HG03159 (cell line): ENCODE results near the gene DNAJC3.
"Not testable (repeated sequence)": the region's sequence is repeated elsewhere in the genome, so short reads cannot be mapped to it uniquely, and the experiment has no call there.

Experiments
- ATAC-seq: cut with Tn5 transposase; IDR thresholded peaks from one replicate; pipeline ENCODE4 v1.9.1; 2021; ENCODE audit warnings: mild to moderate bottlenecking, moderate library complexity; ENCODE audit not compliant: unreplicated experiment

DNAJC3 gene

DNA sequence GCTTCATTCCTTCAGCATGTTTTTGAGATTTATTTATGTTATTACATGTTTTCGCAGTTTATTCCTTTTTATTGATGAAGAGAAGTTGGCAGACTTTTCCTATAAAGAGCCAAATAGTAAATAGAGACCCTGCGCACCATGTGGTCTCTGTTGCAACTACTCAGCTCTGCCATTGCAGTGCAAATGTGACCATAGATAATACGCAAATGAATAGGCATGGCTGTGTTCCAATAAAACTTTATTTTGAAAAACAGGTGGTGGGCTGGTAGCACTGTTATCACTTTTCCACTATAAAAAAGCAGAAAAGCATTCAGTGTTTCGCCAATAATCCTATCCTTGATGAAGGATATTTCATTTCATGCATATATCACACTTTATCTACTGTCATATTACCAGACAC, 95.0 kb downstream of the DNAJC3 start:
- ATAC-seq, result no peak

DNA sequence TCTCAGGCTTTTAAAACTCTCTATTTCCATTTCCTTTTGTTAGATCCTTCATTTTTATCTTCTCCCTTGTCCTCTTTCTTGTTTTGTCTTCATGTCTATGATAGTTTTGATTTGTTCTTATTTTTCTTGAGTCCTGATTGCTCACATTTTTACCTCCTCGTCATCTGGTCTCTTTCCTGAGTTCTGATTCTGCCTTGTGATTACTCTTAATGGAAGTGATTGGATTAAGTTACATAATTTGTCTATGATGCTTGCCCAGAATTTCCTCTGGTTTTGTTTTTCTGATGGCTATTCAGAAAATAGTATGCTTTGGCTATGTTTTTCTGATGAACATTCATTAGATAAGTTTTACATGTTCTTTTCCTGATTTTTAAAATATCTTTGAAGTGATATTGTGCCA, 102.6 kb downstream of the DNAJC3 start:
- ATAC-seq, result no peak

DNA sequence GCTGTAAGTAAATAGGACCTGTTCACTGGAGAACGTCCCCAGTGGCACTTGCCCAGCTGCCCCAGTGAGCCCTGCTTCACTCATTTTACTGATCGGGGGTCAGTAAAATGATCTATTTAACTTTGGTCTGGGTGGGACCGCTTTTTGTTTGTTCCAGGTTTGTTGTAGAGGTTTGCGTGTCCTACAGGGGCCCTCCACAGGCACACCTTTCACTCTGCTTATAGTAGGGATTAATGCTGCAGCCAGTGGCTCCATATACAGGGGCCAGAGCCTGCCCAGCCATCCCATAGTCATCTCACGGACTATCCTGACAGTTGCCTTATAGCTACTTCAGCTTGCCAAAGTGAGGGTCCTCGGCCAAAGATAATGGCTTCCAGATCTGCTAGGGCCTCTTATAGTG, 104.1 kb downstream of the DNAJC3 start:
- no peak for ATAC-seq

DNA sequence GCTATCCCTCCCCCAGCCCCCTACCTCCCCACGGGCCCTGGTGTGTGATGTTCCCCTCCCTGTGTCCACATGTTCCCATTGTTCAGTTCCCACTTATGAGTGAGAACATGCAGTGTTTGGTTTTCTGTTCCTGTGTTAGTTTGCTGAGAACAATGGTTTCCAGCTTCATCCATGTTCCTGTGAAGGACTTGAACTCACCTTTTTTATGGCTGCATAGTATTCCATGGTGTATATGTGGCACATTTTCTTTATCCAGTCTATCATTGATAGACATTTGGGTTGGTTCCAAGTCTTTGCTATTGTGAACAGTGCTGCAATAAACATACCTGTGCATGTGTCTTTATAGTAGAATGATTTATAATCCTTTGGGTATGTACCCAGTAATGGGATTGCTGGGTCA, 105.0 kb downstream of the DNAJC3 start:
- not testable (repeated sequence) for ATAC-seq

DNA sequence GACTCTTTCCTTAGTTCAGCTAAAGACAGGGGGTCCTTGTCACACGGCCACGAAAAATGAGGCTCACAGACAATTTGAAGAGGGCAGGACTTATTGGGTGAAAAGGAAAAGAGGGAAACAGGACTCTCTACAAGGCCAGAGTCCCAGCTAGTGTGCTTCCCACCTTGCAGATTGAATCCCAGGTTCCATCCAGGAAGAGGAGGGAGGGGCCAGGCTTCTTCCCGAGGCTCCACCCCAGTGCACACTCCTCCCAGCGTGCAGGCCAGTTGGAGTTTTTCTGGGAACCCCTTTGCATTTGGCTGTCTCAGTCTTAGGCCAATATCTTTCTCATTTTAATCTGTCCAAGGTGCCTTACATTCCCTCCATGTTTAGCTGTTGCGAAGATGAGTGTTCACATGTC, 106.8 kb downstream of the DNAJC3 start:
- no peak for ATAC-seq

DNA sequence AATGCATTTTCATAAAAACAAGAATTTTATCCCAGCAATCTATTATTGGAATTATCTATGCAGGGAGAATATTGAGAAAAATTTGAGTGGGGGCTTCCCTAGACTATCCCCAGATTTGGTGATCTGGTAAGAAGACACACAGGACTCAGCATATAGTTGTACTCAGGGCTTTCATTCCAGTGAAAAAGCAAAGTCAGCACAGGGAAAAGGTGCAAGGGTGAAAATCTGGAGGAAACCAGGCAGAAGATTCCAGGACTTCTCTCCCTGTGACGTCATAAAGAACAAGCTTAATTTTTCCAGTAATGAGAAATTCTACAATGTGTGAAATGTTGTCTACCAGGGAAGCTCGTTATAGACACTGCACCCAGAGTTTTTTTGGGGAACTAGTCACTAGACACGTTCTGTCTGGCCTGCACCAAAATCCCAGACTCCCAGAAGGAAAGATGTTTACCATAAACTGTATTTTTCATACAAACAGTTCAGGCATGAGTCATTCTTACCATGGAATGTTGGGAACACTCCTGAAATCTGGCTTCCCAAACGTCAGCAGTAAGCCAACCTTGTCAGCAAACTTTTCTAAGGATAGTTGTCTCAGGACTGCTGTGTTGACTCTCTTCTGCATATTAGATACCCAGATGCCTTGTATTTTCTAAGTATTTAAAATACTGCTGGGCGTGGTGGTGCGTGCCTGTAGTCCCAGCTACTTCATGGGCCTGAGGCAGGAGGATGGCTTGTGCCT, 107.4 kb downstream of the DNAJC3 start:
- ATAC-seq, result no peak

DNA sequence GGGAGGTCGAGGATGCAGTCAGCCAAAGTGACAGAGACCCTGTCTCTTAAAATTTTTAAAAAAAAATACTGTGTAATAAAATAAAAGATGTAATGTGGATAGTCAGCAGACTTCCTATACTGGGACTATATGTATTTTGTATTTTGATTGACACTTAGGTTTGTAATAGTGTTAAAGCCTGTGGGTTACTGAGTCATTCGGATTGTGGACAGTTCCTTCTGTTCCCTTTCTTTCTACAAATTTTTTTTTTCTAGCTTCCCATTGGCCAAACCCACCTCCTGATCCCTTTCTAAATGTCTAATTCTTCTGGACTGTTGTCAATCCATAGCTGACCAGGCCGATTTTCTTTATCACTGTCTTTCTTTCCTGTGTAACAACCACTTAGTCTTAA, 108.0 kb downstream of the DNAJC3 start:
- ATAC-seq, result no peak

DNA sequence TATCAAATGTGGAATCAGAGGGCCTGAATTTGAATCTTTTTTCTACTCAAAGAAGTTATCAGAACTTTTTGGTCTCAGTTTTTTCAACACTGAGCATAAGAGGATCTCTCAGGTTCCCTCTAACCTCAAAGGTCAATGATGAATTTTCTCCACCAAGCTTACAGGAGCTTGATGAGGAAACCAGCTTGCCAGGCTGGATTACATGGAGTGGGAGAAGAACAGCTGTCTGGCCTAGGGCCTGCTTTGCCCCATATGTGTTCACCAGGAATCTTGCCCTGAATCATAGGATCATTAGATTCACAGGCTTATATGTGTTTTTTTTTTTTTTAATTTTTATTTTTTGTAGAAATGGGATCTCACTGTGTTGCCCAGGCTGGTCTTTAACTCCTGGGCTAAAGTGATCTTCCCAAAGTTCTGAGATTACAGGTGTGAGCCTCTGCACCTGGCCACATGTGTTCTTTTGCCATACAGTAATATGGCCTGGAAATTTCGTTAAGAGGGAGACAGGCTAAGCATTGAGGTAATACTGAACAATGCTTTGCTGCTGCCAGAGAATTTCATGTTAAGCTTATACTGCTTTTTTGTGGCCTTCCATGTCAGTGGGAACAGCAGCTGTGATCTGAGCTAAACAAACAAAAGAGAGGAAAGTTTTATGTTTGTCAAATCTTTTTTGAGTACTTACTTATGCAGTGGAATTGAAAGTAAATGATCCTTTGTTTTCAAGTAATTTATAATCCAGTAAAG, 110.6 kb downstream of the DNAJC3 start:
- no peak for ATAC-seq

DNA sequence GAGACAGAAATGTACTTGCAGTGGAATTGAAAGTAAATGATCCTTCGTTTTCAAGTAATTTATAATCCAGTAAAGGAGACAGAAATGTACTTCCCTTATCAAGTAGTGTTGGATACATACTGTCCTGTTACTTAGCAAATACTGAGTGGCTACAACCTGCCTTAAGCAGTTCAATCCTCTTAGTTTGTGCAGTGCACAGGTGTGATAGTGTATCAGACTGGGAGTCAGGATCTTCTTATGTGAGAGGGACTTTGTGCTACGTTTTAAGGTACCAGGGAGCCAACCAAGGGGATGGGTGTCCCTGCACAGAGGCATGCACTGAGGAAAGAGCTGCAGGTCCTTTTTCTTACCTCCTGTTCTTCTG, 111.1 kb downstream of the DNAJC3 start:
- ATAC-seq, result no peak

DNA sequence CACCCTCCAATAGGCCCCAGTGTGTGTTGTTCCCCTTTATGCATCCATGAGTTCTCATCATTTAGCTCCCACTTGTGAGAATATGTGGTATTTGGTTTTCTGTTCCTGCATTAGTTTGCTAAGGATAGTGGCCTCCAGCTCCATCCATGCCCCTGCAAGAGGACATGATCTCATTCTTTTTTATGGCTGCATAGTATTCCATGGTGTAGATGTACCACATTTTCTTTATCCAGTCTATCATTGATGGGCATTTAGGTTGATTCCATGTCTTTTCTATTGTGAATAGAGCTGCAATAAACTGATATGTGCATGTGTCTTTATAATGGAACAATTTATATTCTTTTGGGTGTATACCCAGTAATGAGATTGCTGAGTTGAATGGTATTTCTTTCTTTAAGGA, 112.4 kb downstream of the DNAJC3 start:
- ATAC-seq, result not testable (repeated sequence)

DNA sequence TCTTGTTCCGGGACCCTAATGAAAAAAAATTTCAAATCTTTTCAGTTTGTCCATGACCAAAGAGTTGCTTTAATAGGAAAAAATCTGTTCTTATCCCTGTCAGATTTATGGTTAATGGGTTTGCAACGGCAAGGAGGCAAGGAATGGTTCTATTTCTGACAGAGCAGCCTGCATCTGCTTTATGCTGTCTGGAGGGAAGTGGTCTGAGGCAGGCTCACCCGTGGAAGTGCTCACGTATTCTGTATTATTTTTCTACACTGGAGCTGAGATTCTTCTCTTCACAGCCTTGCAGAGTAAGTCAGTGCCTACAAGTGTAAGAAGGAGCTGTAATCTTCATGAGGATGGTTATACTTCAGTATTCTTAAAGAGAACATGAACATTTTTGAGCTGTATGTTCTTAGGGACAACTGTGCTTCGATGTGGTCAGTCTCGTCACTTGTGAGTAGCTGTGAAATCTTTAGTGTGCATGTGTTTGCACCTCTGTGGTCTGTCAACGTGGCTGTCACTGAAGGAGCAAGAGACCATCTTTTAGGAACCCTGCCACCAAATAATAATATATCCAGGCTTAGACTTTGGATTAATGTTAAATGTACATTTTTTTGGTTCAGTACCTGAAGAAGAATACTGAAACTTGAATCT, 114.3 kb downstream of the DNAJC3 start:
- no peak for ATAC-seq

DNA sequence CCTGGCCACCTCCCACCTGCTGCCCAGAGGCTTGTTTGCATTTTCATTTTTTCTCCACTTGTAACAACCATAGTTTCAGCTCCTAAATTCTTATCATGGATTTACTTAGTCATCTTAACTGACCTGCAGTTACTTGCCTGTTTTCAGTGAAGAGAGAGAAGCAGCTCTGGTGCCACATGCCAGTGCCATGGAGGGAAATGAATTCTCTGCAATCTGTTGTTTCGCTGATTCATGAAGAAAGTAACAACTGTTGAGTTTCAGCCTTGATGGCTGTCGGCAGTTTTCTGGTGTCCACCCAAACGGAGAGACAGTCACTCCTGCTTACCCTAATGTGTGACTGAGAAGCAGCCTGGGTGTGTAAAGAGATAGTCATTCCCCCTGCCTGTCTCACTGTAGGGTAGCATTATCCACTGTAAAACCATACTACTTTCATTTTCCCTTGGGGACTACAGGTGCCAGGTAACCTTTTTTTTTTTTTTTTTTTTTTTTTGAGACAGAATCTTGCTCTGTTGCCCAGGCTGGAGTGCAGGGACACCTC, 116.1 kb downstream of the DNAJC3 start:
- no peak for ATAC-seq

DNA sequence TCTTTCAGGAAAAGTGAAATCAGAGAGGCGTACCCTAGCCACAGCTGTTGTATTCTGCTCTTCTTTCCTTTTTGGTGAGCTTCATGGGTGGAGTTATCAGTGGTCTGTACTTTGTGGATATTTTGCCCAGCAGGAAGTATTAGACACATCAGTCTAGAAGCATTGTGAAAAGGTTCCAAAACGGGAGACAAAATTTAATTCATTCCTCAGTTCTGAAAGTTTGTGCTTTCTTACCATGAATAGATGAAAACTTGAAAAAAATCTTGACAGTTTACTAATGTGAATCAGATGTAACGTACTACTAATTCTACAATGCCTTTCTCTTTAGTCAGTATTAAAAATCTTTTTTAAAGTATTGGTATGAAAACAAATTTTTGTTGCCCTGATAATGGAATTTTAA, 116.8 kb downstream of the DNAJC3 start:
- no peak for ATAC-seq

DNA sequence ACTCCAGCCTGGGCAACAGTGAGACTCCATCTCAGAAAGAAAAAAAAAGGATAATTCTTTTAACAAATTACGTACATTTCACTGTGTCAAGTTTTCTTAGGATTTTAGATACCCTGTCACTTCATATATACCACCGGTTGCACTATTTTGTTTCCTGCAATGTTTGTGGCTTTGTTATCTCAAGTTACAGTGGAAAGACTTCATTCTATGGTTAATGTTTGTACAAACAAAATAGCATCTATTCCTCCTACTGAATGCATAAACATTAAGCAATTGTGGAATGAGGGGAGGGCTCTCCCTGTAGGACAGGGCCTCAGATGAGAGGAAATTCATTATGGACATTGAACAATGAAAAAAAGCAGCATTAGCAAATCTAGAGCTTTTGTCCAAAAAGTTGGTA, 120.1 kb downstream of the DNAJC3 start:
- no peak for ATAC-seq

DNA sequence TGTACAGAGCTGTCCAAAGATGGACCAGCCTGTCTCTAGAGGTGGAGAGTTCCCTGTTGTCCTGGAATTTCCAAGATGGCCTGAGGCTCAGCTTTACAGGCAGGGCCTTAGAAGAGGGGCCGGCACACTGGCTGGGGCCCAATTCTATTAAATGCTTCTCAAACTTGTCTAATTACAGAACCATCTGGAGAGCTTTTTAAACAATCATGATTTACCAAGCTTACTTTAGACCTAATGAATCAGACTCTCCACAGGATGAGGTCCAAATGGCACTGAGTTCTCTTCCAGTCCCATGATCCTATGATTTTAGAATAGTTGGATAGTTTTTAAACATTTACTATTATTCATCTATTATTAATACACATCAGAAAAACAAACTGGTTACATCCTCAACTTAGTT, 123.5 kb downstream of the DNAJC3 start:
- ATAC-seq, result no peak

DNA sequence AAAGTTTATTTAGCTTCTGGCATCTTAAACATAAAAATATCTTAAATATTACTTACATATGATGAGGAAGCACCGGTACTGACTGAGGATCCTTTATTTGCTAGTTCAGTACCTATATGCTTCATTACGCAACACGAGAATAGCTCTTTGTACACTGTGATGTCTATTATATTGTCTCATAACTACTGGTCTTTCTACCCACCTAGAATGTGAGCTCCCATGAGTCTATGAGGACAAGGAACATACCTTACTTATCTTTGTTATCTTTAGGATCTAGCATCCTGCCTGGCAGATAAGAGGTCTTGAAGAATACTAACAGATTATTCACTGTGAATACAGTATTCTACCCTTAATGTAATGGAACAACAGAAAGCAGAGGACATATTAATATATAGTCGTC, 124.9 kb downstream of the DNAJC3 start:
- ATAC-seq, result no peak

DNA sequence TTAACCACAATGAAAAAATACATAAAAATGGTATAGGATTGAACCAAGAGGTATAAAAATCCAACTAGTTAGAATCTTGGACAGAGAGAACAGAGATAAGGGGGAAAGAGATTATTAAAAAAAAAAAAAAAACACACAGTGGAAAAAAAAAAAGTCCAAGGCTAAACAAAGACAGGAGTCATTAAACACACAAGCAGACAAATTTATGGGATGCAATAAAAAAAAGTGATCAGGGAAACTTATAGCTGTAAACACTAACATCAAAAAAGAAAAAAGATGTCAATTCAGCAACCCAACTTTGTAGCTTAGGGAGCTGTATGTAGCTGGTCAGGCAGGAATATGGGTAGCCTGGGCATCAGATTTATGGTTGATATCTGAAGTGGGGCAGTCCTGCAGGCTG, 129.0 kb downstream of the DNAJC3 start:
- ATAC-seq, result no peak

DNA sequence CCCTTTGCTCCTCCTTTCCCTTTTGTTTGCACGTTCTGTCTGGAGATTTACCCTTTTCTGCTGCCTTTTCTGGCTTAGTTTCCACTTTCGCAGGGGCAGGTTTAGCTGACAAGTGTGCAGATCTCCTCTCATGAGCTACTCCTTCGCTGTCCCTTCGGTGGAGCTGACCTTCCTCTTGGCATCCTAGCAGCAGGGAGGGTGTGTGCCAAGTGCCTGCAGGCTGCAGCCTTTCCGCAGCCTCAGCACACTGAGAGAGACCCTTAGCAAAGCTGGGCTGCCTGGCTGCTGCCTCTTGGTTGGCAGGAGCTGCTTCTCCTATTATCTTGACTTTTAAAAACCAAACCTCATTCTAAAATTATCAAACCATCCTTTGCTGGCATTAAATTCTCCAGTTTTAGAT, 132.5 kb downstream of the DNAJC3 start:
- ATAC-seq, result no peak

DNA sequence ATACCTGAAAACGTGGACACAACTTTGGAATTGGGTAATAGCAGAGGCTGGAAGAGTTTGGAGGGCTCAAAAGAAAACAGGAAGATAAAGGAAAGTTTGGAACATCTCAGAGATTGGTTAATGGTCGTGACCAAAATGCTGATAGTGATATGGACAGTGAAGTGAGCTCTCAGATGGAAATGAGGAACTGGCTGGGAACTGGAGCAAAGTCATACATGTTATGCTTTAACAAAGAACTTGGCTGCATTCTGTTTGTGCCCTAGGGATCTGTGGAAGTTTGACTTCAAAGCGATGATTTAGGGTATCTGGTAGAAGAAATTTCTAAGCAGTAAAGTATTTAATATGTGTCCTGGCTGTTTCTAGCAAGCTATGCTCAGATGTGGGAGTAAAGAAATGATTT, 136.2 kb downstream of the DNAJC3 start:
- no peak for ATAC-seq

DNA sequence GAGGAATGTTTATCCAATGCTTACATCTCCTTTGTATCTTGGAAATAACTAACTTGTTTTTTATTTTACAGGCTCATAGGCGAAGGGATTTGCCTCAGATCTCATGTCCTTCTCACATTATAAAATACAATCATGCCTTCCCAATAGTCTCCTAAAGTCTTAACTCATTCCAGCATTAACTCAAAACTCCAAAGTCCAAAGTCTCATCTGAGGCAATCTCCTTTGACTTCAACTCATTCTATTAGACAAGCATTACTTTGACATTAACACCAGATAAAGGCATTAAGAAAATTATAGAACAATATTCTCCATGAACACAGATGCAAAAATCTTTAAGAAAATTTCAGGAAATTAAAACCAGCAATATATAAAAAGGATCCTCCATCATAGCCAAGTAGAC, 137.6 kb downstream of the DNAJC3 start:
- no peak for ATAC-seq

DNA sequence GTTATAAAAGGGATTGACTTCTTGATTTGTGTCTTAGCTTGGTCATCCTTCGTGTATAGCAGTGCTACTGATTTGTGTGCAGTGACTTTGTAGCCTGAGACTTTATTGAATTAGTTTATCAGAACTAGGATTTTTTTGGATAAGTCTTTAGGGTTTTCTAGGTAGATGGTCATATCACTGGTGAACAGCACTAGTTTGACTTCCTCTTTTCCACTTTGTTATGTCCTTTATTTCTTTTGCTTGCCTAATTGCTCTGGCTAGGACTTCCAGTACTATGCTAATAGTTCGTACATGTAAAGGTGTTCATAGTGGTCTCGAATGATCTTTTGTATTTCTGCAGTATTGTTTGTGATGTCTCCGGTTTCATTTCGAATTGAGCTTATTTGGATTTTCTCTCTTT, 145.4 kb downstream of the DNAJC3 start:
- no peak for ATAC-seq

DNA sequence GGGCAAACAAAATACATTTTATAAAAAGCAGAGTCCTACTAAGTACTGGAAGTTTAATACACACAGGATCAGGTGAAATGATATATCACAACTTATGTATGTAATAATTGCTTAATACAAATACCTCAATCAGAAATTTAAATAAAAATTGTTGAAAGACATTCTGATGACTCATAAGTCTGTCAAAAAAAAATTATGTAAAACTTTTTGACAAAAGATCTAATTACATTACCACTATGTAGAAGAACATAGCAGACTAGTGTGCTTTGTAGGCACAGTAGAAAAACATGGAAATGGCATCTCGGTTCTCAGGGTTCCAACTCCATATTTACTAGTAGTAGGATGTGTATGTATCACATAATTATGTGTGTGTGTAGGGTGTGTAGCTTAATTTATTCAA, 156.2 kb downstream of the DNAJC3 start:
- ATAC-seq, result no peak
